Activated CD4-positive, alpha-beta T cell treated with anti-CD3 and anti-CD28 coated beads, Interleukin-2, amount 10 ng/mL, durations not matched to agents 7 days and 5 days (primary cell): ENCODE data around the gene USO1. TPM values are rescaled to one million over a fixed set of nuclear protein-coding genes. Genes with fewer than 3 reads are reported as not detected.
"Not testable (repeated sequence)": the region's sequence is repeated elsewhere in the genome, so short reads cannot be mapped to it uniquely, and the experiment has no call there.

Experiments used
- CTCF ChIA-PET: fragments of 350-600 bp; sonication (Branson Sonifier 250); formaldehyde crosslinking; loops from one replicate; lab custom pipeline; 2021; ENCODE audit warnings: antibody characterized with exemption; lab: Charles Lee
- POLR2A ChIA-PET: fragments of 350-600 bp; sonication (Branson Sonifier 250); formaldehyde crosslinking; loops from one replicate; lab custom pipeline; 2021; ENCODE audit warnings: antibody characterized with exemption; lab: Charles Lee
- DNase-seq: peaks from one replicate; pipeline ENCODE4 v3.0.0-alpha.2; 2020
- H3K27ac Mint-ChIP-seq: one replicate; pipeline ENCODE4 v1.8.0; 2021; ENCODE audit warnings: mild to moderate bottlenecking, moderate library complexity, mixed read lengths
- H3K27me3 Mint-ChIP-seq: one replicate; pipeline ENCODE4 v1.8.0; 2021; ENCODE audit warnings: mixed read lengths
- H3K36me3 Mint-ChIP-seq: one replicate; pipeline ENCODE4 v1.8.0; 2021; ENCODE audit warnings: low read depth, mixed read lengths
- H3K4me1 Mint-ChIP-seq: one replicate; pipeline ENCODE4 v1.8.0; 2021; ENCODE audit warnings: mixed read lengths
- H3K4me3 Mint-ChIP-seq: one replicate; pipeline ENCODE4 v1.8.0; 2021; ENCODE audit warnings: mild to moderate bottlenecking, moderate library complexity, mixed read lengths
- H3K9me3 Mint-ChIP-seq: one replicate; pipeline ENCODE4 v1.8.0; 2021; ENCODE audit warnings: mixed read lengths
- total RNA-seq, 2 experiments: library from RNA; stranded (reverse); gene quantifications; one replicate each; pipeline ENCODE4 v1.2.3, GENCODE V29; 2021

USO1 gene
- total RNA-seq, 2 experiments from 2014 or later: 38.9 to 43.5 TPM

GRCh38 chr4:75716054-75716453, 8.3 kb upstream of the USO1 start:
- H3K27me3 Mint-ChIP-seq, H3K36me3 Mint-ChIP-seq, POLR2A ChIA-PET, H3K4me3 Mint-ChIP-seq, DNase-seq, H3K27ac Mint-ChIP-seq, H3K9me3 Mint-ChIP-seq: not testable (repeated sequence)
- H3K4me1 Mint-ChIP-seq: peaks cover 16% of the 10 kb centered on the region
- CTCF ChIA-PET: interaction anchor here (0.7 to 5.2 kb wide), 5 partner anchors 8 to 146 kb away, joined by 3 to 34 read pairs (median 3); partner anchors contain the start of gene USO1

GRCh38 chr4:75717408-75717807, 7.0 kb upstream of the USO1 start:
- Mint-ChIP-seq H3K27me3 (no peaks in the 10 kb centered on the region), H3K27ac (no peak overlapping the region), H3K9me3 (no peaks in the 10 kb centered on the region), H3K4me3 (no peak overlapping the region), H3K36me3 (peaks cover 5% of the 10 kb centered on the region), H3K4me1 (peaks cover 24% of the 10 kb centered on the region)
- CTCF ChIA-PET: interaction anchor here (0.7 to 1.1 kb wide), 2 partner anchors 22 to 32 kb away, joined by 3 to 5 read pairs; no protein-coding TSS in a partner anchor
- DNase-seq: no peak
- POLR2A ChIA-PET: no interaction called here

DNA sequence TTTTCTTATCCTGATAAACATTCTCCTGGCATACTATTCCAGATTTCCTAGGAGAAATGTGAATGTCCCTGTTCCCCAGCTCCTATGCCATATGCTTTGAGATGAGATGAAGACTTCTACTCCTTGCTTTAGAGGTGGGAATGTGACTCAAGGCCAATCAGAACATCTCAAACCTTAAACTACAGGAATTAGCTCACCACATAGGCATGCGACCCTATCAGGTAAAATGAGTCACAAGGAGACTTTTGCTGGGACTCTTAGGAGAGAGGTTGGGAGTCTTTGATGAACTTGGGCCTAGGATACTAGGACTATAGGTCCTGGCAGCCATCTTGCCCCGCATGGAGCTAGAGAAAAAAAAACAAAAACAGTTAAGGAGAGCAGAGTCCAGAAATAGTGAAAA, 5.8 kb upstream of the USO1 start:
- Mint-ChIP-seq H3K4me1 (peaks cover 31% of the 10 kb centered on the region), H3K9me3 (no peaks in the 10 kb centered on the region), H3K36me3 (peaks cover 5% of the 10 kb centered on the region), H3K4me3 (no peak overlapping the region), H3K27me3 (no peaks in the 10 kb centered on the region), H3K27ac (no peak overlapping the region)
- POLR2A ChIA-PET: no interaction called here
- CTCF ChIA-PET: interaction anchor here (1.0 to 1.3 kb wide), 2 partner anchors 9 to 10 kb away, joined by 4 read pairs; no protein-coding TSS in a partner anchor
- no peak for DNase-seq

- H3K4me3 Mint-ChIP-seq: no peak overlapping the region
Measured at GRCh38 chr4:75722417-75722816, 2.0 kb upstream of the USO1 start.

DNA sequence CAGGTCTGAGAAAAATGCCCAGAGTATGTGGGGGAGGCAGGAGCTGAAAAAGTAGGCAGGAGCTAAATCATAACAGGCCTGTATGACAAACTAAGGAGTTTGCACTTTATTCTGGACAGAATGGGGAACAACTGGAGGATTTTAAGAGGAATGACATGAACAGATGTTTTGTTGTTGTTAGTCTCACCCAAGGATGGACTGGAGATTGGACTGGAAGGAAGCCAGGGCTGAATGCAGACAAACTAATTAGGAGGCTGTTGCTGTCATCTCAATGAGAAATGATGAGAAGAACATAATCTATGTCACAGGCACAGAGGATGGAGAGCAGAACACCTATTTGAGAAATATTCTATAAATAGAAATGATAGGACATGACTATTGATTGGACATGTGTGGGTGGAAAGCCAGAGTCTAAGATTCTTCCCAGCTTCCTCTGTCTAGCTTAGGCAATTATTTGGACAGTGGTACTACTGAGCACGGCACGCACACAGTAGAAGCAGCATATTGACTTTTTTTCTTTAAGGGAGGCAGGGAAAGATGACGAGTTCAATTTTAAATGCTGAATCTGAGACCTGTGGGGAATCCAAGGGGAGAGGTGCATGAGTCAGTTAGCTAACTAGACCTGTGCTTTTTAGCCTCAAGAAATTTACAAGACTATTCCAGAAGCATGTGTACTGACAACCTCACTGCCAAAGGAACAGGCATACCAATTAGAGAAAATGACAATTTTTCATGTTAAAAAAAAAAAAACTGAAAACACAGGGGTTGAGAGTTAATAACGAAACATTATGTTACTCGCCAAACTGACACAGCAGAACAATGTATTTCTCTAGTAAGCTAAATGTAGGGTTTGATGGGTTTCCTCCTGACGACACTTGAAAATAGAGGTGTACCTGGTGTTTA, 963 bp upstream of the USO1 start:
- peak overlapping the region; percentile 98 for H3K4me3 Mint-ChIP-seq
- ChIA-PET POLR2A (interaction anchor here (1.0 kb wide), 2 partner anchors 49 to 55 kb away, joined by 3 read pairs; no protein-coding TSS in a partner anchor), CTCF (interaction anchor here (0.6 to 3.3 kb wide), 28 partner anchors 9 to 238 kb away, joined by 3 to 34 read pairs (median 5); partner anchors contain the start of gene CDKL2)
- peak overlapping the region; percentile 98 for H3K27ac Mint-ChIP-seq
- H3K27me3 Mint-ChIP-seq: no peaks in the 10 kb centered on the region
- no peaks in the 10 kb centered on the region for H3K9me3 Mint-ChIP-seq
- H3K36me3 Mint-ChIP-seq: peaks cover 15% of the 10 kb centered on the region
- peaks cover 50% of the 10 kb centered on the region for H3K4me1 Mint-ChIP-seq
- DNase-seq: no peak

More at GRCh38 chr4:75722417-75722816, 2.0 kb upstream of the USO1 start:
- Mint-ChIP-seq H3K27me3 (no peaks in the 10 kb centered on the region), H3K4me1 (peaks cover 47% of the 10 kb centered on the region), H3K36me3 (peaks cover 13% of the 10 kb centered on the region), H3K9me3 (no peaks in the 10 kb centered on the region), H3K27ac (no peak overlapping the region)
- ChIA-PET POLR2A (no interaction called here), CTCF (interaction anchor here (1.3 to 3.3 kb wide), 7 partner anchors 8 to 147 kb away, joined by 3 to 34 read pairs (median 5); partner anchors contain the start of gene CDKL2)
- no peak for DNase-seq

DNA sequence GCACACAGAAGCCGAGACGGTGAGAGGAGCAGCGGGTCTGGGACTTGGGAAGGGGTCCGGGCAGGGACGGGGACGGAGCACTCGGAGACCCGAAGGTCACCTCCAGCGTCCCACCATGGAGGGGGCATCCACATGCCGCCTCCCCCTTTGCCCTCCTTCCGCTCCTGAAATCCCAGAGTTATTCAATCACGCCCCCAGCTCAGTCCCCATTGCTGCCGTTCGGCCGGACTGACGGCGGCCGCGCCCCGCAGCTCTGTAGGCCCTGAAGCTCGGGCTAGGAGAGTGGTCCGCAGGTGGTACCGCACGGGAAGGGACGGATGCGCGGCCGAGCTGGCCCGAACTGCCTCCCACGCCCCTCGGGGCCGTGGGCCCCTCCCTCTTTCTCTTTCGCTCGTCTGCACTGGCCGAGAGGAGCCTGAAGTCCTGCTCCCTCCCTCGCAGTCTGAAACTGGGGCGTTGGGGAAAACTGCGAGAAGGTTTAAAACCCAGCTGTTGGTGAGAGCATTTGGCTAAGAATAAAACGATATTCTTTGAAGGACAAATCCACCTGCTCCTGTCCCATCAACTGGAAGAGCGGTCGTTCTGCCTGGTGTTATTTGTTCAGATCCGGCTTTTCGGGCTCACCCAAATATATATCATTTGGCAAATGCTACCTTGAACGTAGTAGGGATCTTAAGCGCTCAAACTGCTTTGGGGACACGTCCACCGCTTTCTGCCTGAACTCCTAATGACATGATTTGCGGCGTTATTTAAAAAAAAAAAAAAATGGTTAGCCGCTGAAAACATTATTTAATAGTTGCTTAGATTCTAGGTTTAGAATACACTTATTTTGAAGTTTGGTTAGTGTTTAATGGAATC, 719 bp downstream of the USO1 start:
- Mint-ChIP-seq H3K4me3 (peak overlapping the region; percentile 98), H3K36me3 (peaks cover 13% of the 10 kb centered on the region), H3K9me3 (no peaks in the 10 kb centered on the region), H3K27ac (peak overlapping the region; percentile 98), H3K27me3 (no peaks in the 10 kb centered on the region), H3K4me1 (peaks cover 51% of the 10 kb centered on the region)
- peak; percentile 59 for DNase-seq
- ChIA-PET POLR2A (interaction anchor here (1.0 to 1.2 kb wide), 3 partner anchors 51 to 210 kb away, joined by 3 read pairs; partner anchors contain the start of genes RCHY1 and THAP6), CTCF (interaction anchor here (0.8 to 3.3 kb wide), 22 partner anchors 8 to 267 kb away, joined by 3 to 34 read pairs (median 6); partner anchors contain the start of gene CDKL2)

GRCh38 chr4:75725942-75726538, 1.7 kb downstream of the USO1 start:
- CTCF ChIA-PET: interaction anchor here (0.7 to 3.3 kb wide), 4 partner anchors 15 to 1490 kb away, joined by 3 to 24 read pairs (median 4); no protein-coding TSS in a partner anchor
- POLR2A ChIA-PET, DNase-seq, H3K27me3 Mint-ChIP-seq, H3K9me3 Mint-ChIP-seq: not testable (repeated sequence)
- Mint-ChIP-seq H3K27ac (peak overlapping the region; percentile 98), H3K36me3 (peaks cover 13% of the 10 kb centered on the region), H3K4me3 (peak overlapping the region; percentile 98), H3K4me1 (peaks cover 51% of the 10 kb centered on the region)

GRCh38 chr4:75726577-75726976, 2.2 kb downstream of the USO1 start:
- Mint-ChIP-seq H3K36me3 (peaks cover 13% of the 10 kb centered on the region), H3K27ac (no peak overlapping the region), H3K4me1 (peaks cover 51% of the 10 kb centered on the region), H3K27me3 (no peaks in the 10 kb centered on the region), H3K9me3 (no peaks in the 10 kb centered on the region), H3K4me3 (peak overlapping the region; percentile 98)
- ChIA-PET POLR2A (no interaction called here), CTCF (interaction anchor here (0.6 to 1.4 kb wide), 6 partner anchors 11 to 1490 kb away, joined by 3 to 5 read pairs (median 3); no protein-coding TSS in a partner anchor)
- no peak for DNase-seq

GRCh38 chr4:75727073-75727472, 2.7 kb downstream of the USO1 start:
- ChIA-PET CTCF (interaction anchor here (0.6 to 1.4 kb wide), 5 partner anchors 12 to 1491 kb away, joined by 3 to 5 read pairs (median 3); no protein-coding TSS in a partner anchor), POLR2A (no interaction called here)
- peaks cover 15% of the 10 kb centered on the region for H3K36me3 Mint-ChIP-seq
- peak overlapping the region; percentile 98 for H3K4me3 Mint-ChIP-seq
- H3K9me3 Mint-ChIP-seq: no peaks in the 10 kb centered on the region
- no peak overlapping the region for H3K27ac Mint-ChIP-seq
- H3K4me1 Mint-ChIP-seq: peaks cover 47% of the 10 kb centered on the region
- H3K27me3 Mint-ChIP-seq: no peaks in the 10 kb centered on the region
- DNase-seq: no peak

- Mint-ChIP-seq H3K4me3 (no peak overlapping the region), H3K27me3 (no peaks in the 10 kb centered on the region), H3K4me1 (peaks cover 36% of the 10 kb centered on the region), H3K36me3 (peaks cover 25% of the 10 kb centered on the region), H3K9me3 (peaks cover 8% of the 10 kb centered on the region), H3K27ac (no peak overlapping the region)
- POLR2A ChIA-PET: no interaction called here
- CTCF ChIA-PET: no interaction called here
- no peak for DNase-seq
Measured at GRCh38 chr4:75729836-75730235, 5.5 kb downstream of the USO1 start.

GRCh38 chr4:75733369-75733768, 9.0 kb downstream of the USO1 start:
- CTCF ChIA-PET: interaction anchor here (0.6 to 1.5 kb wide), 2 partner anchors 9 to 399 kb away, joined by 3 to 6 read pairs; partner anchors contain the start of gene USO1
- Mint-ChIP-seq H3K9me3 (peaks cover 8% of the 10 kb centered on the region), H3K4me3 (no peak overlapping the region), H3K27me3 (no peaks in the 10 kb centered on the region), H3K27ac (no peak overlapping the region), H3K4me1 (peaks cover 12% of the 10 kb centered on the region), H3K36me3 (peaks cover 26% of the 10 kb centered on the region)
- POLR2A ChIA-PET: no interaction called here
- no peak for DNase-seq
